ENCODE data around the gene EPHA1. TPM values are rescaled to one million over a fixed set of nuclear protein-coding genes. Genes with fewer than 3 reads are reported as not detected.

EPHA1 gene
- total and polyA plus RNA-seq, 7 experiments from 2014 or later, result 4.1 to 63.1 (median 33.6) TPM

DNA sequence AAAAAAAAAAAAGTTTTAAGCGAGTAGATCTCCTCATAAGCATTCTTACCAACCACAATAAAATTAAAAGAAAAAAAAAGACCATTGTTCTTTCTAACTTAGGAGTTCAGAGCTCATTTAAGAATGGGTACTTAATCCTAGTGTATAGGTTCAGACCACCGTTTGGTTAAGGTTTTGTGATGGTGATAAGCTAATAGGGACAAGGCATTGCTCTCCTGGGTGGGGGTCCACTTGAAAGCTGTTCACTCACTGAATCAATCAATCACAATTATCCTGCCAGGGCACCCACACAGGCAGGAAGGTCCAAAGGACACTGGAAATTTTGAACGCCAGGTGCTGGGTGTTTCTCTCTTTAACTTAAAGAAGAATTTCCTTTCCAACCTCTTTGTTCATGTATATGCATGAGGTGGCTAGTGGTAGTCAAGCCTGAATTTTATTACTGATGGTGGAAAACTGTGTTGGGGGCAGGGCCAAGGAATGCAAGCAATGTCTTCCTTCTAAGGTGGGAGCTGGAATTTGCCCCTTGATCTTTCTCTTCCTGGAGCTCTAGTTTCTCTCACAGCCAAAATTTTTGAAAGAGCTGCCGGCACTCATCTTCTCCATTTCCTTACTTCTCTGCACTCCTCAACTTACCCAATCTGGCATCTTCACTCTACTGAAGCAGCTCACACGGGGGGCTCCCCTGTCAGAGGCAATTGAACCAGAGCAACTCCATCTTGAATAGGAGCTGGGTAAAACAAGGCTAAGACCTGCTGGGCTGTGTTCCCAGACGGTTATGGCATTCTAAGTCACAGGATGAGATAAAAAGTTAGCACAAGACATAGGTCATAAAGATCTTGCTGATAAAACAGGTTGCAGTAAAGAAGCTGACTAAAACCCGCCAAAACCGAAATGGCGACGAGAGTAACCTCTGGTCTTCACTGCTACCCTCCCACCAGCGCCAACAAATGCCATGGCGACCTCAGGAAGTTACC is 38.7 kb downstream of the EPHA1 start:
- Mint-ChIP-seq H3K4me1 (peaks cover 18 to 38% (median 34%) of the 10 kb centered on the region in 7 donors), H3K4me3 (no peak overlapping the region), H3K27ac (no peak overlapping the region), H3K9me3 (no peaks in the 10 kb centered on the region), H3K27me3 (peaks cover 2 to 41% (median 5%) of the 10 kb centered on the region in 5 donors), H3K36me3 (no peaks in the 10 kb centered on the region)
- Histone ChIP-seq H3K36me3 (ENCODE audit: control insufficient read depth in 2 of 3, insufficient read depth in 3 of 3, low read length in 3 of 3) (no peaks in the 10 kb centered on the region), H3K4me3 (ENCODE audit: low read length) (no peak overlapping the region), H3K9me3 (ENCODE audit: control insufficient read depth in 2 of 3, low read length in 3 of 3) (no peaks in the 10 kb centered on the region), H3K4me1 (ENCODE audit: control insufficient read depth in 2 of 2, insufficient read depth in 2 of 2, low read length in 2 of 2) (peaks cover 19 to 21% of the 10 kb centered on the region in 2 donors), H3K27ac (ENCODE audit: low read depth, low read length) (no peak overlapping the region), H3K27me3 (ENCODE audit: control insufficient read depth in 2 of 2, insufficient read depth in 2 of 2, low read length in 2 of 2) (peaks cover 0 to 3% of the 10 kb centered on the region in 2 donors)
- intact Hi-C loops (cut with micrococcal nuclease), result loop anchor here in 1 of 2 donors (5.0 kb wide), 2 partner anchors 37 to 63 kb away; partner anchors contain the start of gene EPHA1
- ATAC-seq (no peak), DNase-seq (no peak)
- CTCF ChIA-PET, result interaction anchor here (1.3 to 2.2 kb wide), 4 partner anchors 9 to 129 kb away, joined by 3 to 8 read pairs (median 5); no protein-coding TSS in a partner anchor
- POLR2A ChIA-PET, result interaction anchor here (0.8 to 2.0 kb wide), 2 partner anchors 10 to 36 kb away, joined by 4 to 6 read pairs; no protein-coding TSS in a partner anchor

DNA sequence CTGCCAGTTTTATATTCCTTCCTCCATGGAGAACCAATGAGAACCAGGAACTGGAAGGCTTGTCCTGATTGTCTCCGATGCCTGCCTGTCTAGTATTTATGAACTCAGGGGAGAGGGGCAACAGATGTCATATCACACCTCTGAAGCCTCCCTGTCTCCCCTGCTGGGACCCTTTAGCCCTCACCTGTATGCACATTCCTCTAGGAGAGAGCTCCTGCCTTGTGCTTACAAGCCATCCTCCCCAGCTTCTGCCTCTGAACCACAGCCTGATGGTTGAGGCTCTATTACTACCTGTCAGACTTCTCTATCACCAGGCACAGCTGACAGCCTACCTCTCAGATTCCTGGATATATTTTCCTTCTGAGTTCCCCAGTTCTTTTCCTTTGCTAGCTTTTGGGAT is 40.3 kb downstream of the EPHA1 start:
- ChIA-PET POLR2A (interaction anchor here (1.1 to 2.0 kb wide), 2 partner anchors 12 to 22 kb away, joined by 3 to 6 read pairs; no protein-coding TSS in a partner anchor), CTCF (interaction anchor here (1.7 to 2.2 kb wide), 2 partner anchors 11 to 39 kb away, joined by 3 to 8 read pairs; no protein-coding TSS in a partner anchor)
- H3K27ac ChIP-seq (ENCODE audit: low read depth, low read length), result no peak overlapping the region
- no peaks in the 10 kb centered on the region for H3K9me3 ChIP-seq (ENCODE audit: control insufficient read depth in 2 of 3, low read length in 3 of 3)
- H3K27me3 Mint-ChIP-seq, result peaks cover 16 to 57% (median 21%) of the 10 kb centered on the region in 5 donors
- no peaks in the 10 kb centered on the region for H3K36me3 Mint-ChIP-seq
- H3K36me3 ChIP-seq (ENCODE audit: control insufficient read depth in 2 of 3, insufficient read depth in 3 of 3, low read length in 3 of 3), result no peaks in the 10 kb centered on the region
- peak overlapping the region in 1 of 9 donors; percentile 12 for H3K27ac Mint-ChIP-seq
- DNase-seq, result no peak
- no peaks in the 10 kb centered on the region for H3K9me3 Mint-ChIP-seq
- H3K4me1 Mint-ChIP-seq, result peaks cover 9 to 26% (median 22%) of the 10 kb centered on the region in 7 donors
- H3K4me3 Mint-ChIP-seq, result no peak overlapping the region
- intact Hi-C loops (cut with micrococcal nuclease), result no loop called here
- no peak for ATAC-seq
- H3K4me3 ChIP-seq (ENCODE audit: low read length), result no peak overlapping the region
- H3K4me1 ChIP-seq (ENCODE audit: control insufficient read depth in 2 of 2, insufficient read depth in 2 of 2, low read length in 2 of 2), result peaks cover 13% of the 10 kb centered on the region in 2 donors
- peaks cover 3 to 5% of the 10 kb centered on the region in 2 donors for H3K27me3 ChIP-seq (ENCODE audit: control insufficient read depth in 2 of 2, insufficient read depth in 2 of 2, low read length in 2 of 2)

DNA sequence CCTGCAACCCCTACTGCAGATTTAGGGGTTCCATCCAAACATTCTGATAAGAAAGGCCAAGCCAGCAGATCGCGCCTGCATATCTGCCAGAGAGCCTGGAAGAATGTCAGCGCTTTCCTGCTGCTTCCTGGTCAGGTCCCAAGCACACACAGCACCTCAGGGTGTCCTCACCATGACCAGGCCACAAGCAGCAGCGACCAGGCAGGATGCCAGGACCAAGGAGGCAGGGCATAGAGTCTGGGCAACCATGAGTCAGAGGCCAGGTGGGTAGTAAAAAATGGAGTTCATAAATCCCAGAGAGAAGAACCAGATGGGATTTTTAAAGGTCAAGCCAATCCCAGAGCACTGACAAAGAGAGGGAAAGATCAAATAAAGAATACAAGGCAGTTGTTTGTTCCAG is 40.7 kb downstream of the EPHA1 start:
- Mint-ChIP-seq H3K27me3 (peaks cover 19 to 61% (median 25%) of the 10 kb centered on the region in 5 donors), H3K9me3 (peaks cover 0 to 3% (median 0%) of the 10 kb centered on the region in 11 donors), H3K27ac (no peak overlapping the region), H3K36me3 (no peaks in the 10 kb centered on the region), H3K4me1 (peaks cover 12 to 26% (median 23%) of the 10 kb centered on the region in 7 donors), H3K4me3 (no peak overlapping the region)
- H3K4me3 ChIP-seq (ENCODE audit: low read length), result no peak overlapping the region
- ATAC-seq (no peak), DNase-seq (no peak)
- H3K9me3 ChIP-seq (ENCODE audit: control insufficient read depth in 2 of 3, low read length in 3 of 3), result no peaks in the 10 kb centered on the region
- H3K36me3 ChIP-seq (ENCODE audit: control insufficient read depth in 2 of 3, insufficient read depth in 3 of 3, low read length in 3 of 3), result no peaks in the 10 kb centered on the region
- H3K27me3 ChIP-seq (ENCODE audit: control insufficient read depth in 2 of 2, insufficient read depth in 2 of 2, low read length in 2 of 2), result peaks cover 5 to 6% of the 10 kb centered on the region in 2 donors
- H3K4me1 ChIP-seq (ENCODE audit: control insufficient read depth in 2 of 2, insufficient read depth in 2 of 2, low read length in 2 of 2), result peaks cover 17% of the 10 kb centered on the region in 2 donors
- no peak overlapping the region for H3K27ac ChIP-seq (ENCODE audit: low read depth, low read length)
- ChIA-PET CTCF (no interaction called here), POLR2A (interaction anchor here (1.1 kb wide), 1 partner anchor 21 kb away, joined by 3 read pairs; no protein-coding TSS in a partner anchor)
- intact Hi-C loops (cut with micrococcal nuclease), result no loop called here

DNA sequence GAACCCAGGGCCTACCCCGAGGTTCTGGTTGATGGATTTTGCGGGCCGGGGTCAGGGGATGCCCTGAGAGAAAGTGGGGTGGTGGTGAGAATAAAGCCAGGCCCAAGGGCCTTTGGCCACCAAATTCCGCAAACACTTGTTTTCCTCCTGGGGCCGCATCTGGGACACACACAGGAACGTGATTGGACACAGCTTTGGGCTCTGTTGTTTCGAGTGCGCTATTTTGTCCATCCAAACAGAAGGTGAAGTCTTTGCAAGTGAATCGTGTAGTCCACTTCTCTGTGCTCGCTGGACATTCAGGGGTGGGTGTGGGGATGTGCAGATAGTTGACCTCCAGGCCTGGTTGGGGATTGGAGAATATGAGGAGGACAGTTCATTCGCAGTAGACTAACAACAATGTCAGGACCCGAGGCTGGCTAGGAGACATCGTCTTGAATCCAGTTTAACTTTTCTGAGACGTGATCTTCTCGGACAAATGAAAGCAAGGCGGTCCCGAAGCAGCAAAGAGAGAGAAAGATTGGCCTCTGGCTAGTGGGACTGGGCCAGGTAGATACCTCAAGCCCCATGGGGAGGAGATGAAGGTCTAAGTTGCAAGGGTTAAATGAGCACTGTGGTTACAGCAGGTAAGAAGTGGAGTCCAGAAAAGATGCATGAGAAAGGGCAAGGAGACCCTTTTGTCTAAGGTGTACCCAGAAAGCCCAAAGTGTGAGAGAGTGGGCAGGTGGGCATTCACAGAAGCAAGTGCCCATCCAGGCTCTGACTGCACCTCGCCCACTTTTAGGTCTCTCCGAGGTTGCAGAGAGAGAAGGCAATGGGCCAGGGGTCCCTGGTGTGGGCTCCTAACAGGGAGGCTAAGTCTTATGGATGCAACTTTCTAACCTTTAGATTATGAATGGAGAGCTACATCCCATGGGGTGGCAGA is 45.4 kb downstream of the EPHA1 start:
- peaks cover 3 to 17% (median 9%) of the 10 kb centered on the region in 7 donors for H3K4me1 Mint-ChIP-seq
- H3K9me3 Mint-ChIP-seq, result peaks cover 0 to 4% (median 0%) of the 10 kb centered on the region in 11 donors
- Histone ChIP-seq H3K27ac (ENCODE audit: low read depth, low read length) (no peak overlapping the region), H3K36me3 (ENCODE audit: control insufficient read depth in 2 of 3, insufficient read depth in 3 of 3, low read length in 3 of 3) (no peaks in the 10 kb centered on the region), H3K4me3 (ENCODE audit: low read length) (no peak overlapping the region), H3K9me3 (ENCODE audit: control insufficient read depth in 2 of 3, low read length in 3 of 3) (no peaks in the 10 kb centered on the region), H3K4me1 (ENCODE audit: control insufficient read depth in 2 of 2, insufficient read depth in 2 of 2, low read length in 2 of 2) (peaks cover 6% of the 10 kb centered on the region in 2 donors), H3K27me3 (ENCODE audit: control insufficient read depth in 2 of 2, insufficient read depth in 2 of 2, low read length in 2 of 2) (peaks cover 5 to 6% of the 10 kb centered on the region in 2 donors)
- H3K27ac Mint-ChIP-seq, result peak overlapping the region in 3 of 9 donors; percentile 22 to 68 (median 34)
- intact Hi-C loops (cut with micrococcal nuclease), result loop anchor here (2.0 to 5.0 kb wide), 3 partner anchors 18 to 51 kb away; partner anchors contain the start of genes EPHA1 (in 1 of the 2) and ZYX (in 1 of the 2)
- peaks cover 0 to 4% (median 0%) of the 10 kb centered on the region in 5 donors for H3K36me3 Mint-ChIP-seq
- POLR2A ChIA-PET, result interaction anchor here (1.0 kb wide), 2 partner anchors 12 to 17 kb away, joined by 3 read pairs; no protein-coding TSS in a partner anchor
- H3K4me3 Mint-ChIP-seq, result peak overlapping the region; percentile 43 to 80 (median 68)
- CTCF ChIA-PET, result no interaction called here
- ATAC-seq (no peak), DNase-seq (no peak)
- H3K27me3 Mint-ChIP-seq, result peaks cover 19 to 85% (median 33%) of the 10 kb centered on the region in 5 donors

DNA sequence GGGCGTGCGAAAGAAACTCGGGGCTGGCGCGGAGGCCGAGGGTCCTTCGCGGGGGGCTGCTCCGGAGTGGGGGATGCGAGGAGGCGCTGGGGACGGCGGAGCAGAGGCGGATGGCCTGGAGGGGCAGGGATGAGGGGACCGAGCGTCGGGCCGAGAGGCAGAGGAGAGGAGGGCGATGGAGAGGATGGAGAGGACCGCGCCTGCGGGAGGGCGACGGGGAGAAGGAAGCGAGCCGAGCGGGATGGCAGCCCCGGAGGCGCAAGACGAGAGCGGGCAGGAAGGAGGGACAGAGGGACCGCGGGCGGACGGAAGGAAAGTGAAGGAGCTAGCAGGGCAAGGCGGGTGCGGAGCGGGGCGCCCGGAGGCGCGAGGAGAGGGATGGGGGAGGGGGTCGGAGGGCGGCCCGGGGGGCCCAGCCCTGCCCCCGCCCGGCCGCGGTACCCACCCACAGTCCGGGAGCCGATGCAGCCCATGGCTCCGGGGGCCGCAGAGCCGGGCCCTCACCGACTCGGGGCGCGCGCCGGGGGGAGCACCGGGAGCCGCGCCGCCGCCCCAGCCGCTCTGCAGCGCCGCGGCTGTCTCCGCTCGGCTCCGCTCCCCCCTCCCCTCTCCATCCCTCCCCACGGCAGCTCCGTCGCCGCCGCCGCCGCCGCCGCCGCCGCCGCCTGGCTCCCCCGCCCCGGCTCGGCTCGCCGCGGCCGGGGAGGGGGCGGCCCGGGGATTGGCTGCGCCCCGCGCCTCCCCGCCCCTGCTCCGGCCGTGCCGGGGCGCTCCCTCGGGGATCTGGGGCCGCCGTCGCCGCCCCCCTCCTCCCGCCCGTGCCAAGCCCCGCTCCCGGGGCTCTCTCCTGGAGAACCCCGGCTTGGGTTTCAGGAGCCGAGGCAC is 46.3 kb downstream of the EPHA1 start, which contains the start of gene FAM131B:
FAM131B (minus strand) TSS at position 583 of the 885 bp plus-strand sequence; CDS start at position 473, 110 bp downstream.
- Histone ChIP-seq H3K27me3 (ENCODE audit: control insufficient read depth in 2 of 2, insufficient read depth in 2 of 2, low read length in 2 of 2) (peaks cover 5 to 6% of the 10 kb centered on the region in 2 donors), H3K4me1 (ENCODE audit: control insufficient read depth in 2 of 2, insufficient read depth in 2 of 2, low read length in 2 of 2) (peaks cover 6% of the 10 kb centered on the region in 2 donors), H3K27ac (ENCODE audit: low read depth, low read length) (no peak within 1 kb of the TSS), H3K9me3 (ENCODE audit: control insufficient read depth in 2 of 3, low read length in 3 of 3) (no peaks in the 10 kb centered on the region), H3K4me3 (ENCODE audit: low read length) (peak within 1 kb of the TSS; percentile 59), H3K36me3 (ENCODE audit: control insufficient read depth in 2 of 3, insufficient read depth in 3 of 3, low read length in 3 of 3) (no peaks in the 10 kb centered on the region)
- Mint-ChIP-seq H3K9me3 (peaks cover 0 to 4% (median 0%) of the 10 kb centered on the region in 11 donors), H3K4me3 (peak within 1 kb of the TSS; percentile 59 to 91 (median 85)), H3K4me1 (peaks cover 3 to 17% (median 9%) of the 10 kb centered on the region in 7 donors), H3K36me3 (peaks cover 0 to 4% (median 0%) of the 10 kb centered on the region in 5 donors), H3K27me3 (peaks cover 19 to 81% (median 33%) of the 10 kb centered on the region in 5 donors), H3K27ac (peak within 1 kb of the TSS in 3 of 9 donors; percentile 34 to 68 (median 41))
- ChIA-PET CTCF (no interaction called here), POLR2A (interaction anchor here (0.6 to 1.0 kb wide), 2 partner anchors 13 to 24 kb away, joined by 3 read pairs; no protein-coding TSS in a partner anchor)
- ATAC-seq (peak; percentile 83), DNase-seq (peak in 2 of 9 donors; percentile 31 to 34)
- intact Hi-C loops (cut with micrococcal nuclease), result loop anchor here (1.0 to 5.0 kb wide), 4 partner anchors 13 to 50 kb away; partner anchors contain the start of genes EPHA1 (in 1 of the 2) and ZYX (in 1 of the 2)

Data from naive thymus-derived CD4-positive, alpha-beta T cell (primary cell).